LNCaP clone FGC (cell line): ENCODE measurements around the gene ZNF502.
"Not testable (repeated sequence)": the region's sequence is repeated elsewhere in the genome, so short reads cannot be mapped to it uniquely, and the experiment has no call there.

Source experiments
- DNase-seq: peaks from one replicate; pipeline ENCODE4 v3.0.0-alpha.2; 2011; ENCODE audit warnings: low read depth
- H3K4me3 ChIP-seq: 2 replicates; pipeline ENCODE4 v1.5.1; 2011; ENCODE audit warnings: mild to moderate bottlenecking, low read depth, low read length, control low read depth
- TF ChIP-seq, protein P1 (sequence below): IDR thresholded peaks from 2 replicates; pipeline ENCODE4 v1.5.1; 2012; ENCODE audit warnings: mild to moderate bottlenecking; ENCODE audit not compliant: control insufficient read depth, insufficient read depth; ENCODE audit errors: extremely low read depth

ZNF502 gene

GRCh38 chr3:44712455-44713075 lies at the start of gene ZNF502:
Gene ZNF502 (plus strand): TSS chr3:44712660. CDS start chr3:44720262, 7,602 bp downstream.
- DNase-seq = peak; percentile 51
- TF ChIP-seq, protein P1, sequence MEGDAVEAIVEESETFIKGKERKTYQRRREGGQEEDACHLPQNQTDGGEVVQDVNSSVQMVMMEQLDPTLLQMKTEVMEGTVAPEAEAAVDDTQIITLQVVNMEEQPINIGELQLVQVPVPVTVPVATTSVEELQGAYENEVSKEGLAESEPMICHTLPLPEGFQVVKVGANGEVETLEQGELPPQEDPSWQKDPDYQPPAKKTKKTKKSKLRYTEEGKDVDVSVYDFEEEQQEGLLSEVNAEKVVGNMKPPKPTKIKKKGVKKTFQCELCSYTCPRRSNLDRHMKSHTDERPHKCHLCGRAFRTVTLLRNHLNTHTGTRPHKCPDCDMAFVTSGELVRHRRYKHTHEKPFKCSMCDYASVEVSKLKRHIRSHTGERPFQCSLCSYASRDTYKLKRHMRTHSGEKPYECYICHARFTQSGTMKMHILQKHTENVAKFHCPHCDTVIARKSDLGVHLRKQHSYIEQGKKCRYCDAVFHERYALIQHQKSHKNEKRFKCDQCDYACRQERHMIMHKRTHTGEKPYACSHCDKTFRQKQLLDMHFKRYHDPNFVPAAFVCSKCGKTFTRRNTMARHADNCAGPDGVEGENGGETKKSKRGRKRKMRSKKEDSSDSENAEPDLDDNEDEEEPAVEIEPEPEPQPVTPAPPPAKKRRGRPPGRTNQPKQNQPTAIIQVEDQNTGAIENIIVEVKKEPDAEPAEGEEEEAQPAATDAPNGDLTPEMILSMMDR = no peak; the same call in 1 of the 2 replicates
- H3K4me3 ChIP-seq = peak within 1 kb of the TSS; percentile 62

DNA sequence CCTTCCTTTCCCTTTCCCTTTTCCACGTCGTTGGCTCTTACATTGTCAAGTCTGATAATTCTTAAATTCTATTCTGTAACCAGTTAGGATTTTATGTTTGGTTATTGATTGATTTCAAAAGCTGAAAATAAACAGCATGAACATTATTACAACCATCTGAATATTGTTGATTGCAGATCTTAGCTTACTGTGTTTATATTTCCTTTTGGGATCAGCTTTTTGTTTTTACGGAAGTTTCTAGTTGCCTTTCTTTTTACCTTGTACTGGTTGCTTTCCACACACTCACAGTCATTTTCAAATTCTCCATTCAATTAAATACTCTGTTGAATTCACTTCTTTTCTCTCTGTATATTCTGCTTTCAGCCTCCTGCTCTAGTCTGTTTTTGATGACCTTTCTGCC lies 47.3 kb upstream of the ZNF502 start:
- no peak overlapping the region for H3K4me3 ChIP-seq
- DNase-seq = no peak
- TF ChIP-seq, protein P1 = no peak

- no peak for DNase-seq
- TF ChIP-seq, protein P1 = no peak
These were observed 46.1 kb upstream of the ZNF502 start for GRCh38 chr3:44666346-44666745.

GRCh38 chr3:44669760-44670159 lies 42.7 kb upstream of the ZNF502 start:
- TF ChIP-seq, protein P1 = no peak
- no peak overlapping the region for H3K4me3 ChIP-seq
- DNase-seq = no peak

More at GRCh38 chr3:44666346-44666745, 46.1 kb upstream of the ZNF502 start:
- H3K4me3 ChIP-seq = no peak overlapping the region

DNA sequence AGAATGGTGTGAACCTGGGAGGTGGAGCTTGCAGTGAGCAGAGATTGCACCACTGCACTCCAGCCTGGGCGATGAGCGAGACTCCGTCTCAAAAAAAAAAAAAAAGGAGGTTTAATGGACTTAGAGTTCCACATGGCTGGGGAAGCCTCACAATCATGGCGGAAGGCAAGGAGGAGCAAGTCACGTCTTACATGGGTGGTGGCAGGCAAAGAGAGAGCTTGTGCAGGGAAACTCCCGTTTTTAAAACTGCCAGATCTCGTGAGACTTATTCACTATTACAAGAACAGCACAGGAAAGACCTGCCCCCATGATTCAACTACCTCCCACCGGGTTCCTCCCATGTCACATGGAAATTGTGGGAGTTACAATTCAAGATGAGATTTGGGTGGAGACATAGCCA lies 39.0 kb upstream of the ZNF502 start:
- H3K4me3 ChIP-seq, DNase-seq: not testable (repeated sequence)

DNA sequence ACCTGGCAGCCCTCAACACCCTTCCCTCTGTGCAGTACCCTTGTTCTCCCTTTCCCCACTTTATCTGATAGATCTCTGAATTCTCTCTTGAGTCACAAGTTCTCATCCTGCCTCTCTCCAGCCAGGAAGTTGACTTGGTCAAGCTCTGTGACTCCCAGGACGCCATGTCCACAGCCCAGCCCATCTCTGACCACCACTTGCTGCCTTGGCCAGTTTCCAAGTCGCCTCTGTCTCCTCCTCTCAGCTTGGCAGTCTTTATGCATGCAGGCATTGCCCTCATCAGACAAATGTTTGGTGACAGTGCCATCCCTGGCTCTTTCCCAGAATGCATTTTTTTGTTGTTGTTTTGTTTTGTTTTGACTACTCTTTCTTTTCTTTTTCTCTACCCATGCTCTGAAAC lies 38.2 kb upstream of the ZNF502 start:
- TF ChIP-seq, protein P1 = no peak
- H3K4me3 ChIP-seq = no peak overlapping the region
- no peak for DNase-seq

GRCh38 chr3:44678480-44679116 lies 33.9 kb upstream of the ZNF502 start:
- TF ChIP-seq, protein P1 = no peak
- H3K4me3 ChIP-seq = no peak overlapping the region
- DNase-seq = no peak
